Ovary (tissue), 10 donors: ENCODE data around the gene ESRRG. TPM values are rescaled to one million over a fixed set of nuclear protein-coding genes. Genes with fewer than 3 reads are reported as not detected.

Experiments used
- DNase-seq, 5 donors: peaks; one replicate each; pipeline ENCODE4 v3.0.0-alpha.2; 2019 to 2020
- H3K27ac ChIP-seq, 2 donors: fragments of 200-600 bp; one replicate each; pipeline versions ENCODE4 v1.5.1 to v1.8.0; 2019 to 2022
- H3K27me3 ChIP-seq: fragments of 200-600 bp; one replicate; pipeline ENCODE4 v1.8.0; 2022
- H3K36me3 ChIP-seq: fragments of 200-600 bp; sonication (generic); one replicate; pipeline ENCODE4 v1.5.1; 2019
- H3K4me1 ChIP-seq: one replicate; pipeline ENCODE4 v1.8.1; 2013; ENCODE audit warnings: mild to moderate bottlenecking, moderate library complexity; ENCODE audit not compliant: insufficient read depth
- H3K4me3 ChIP-seq: fragments of 200-600 bp; sonication (generic); one replicate; pipeline ENCODE4 v1.5.1; 2017
- H3K9me3 ChIP-seq, 2 donors: fragments of 200-600 bp in 1 of 2; sonication (generic) in 1 of 2; one replicate each; pipeline versions ENCODE4 v1.5.1 to v1.8.1; 2013 to 2019; ENCODE audit warnings: mild to moderate bottlenecking in 1 of 2, moderate library complexity in 1 of 2
- EP300 ChIP-seq: sonication (generic); formaldehyde crosslinking; IDR thresholded peaks from one replicate; pipeline ENCODE4 v1.6.1; 2017; ENCODE audit warnings: antibody characterized with exemption
- POLR2A ChIP-seq: fragments of 450-650 bp; IDR thresholded peaks from one replicate; pipeline ENCODE4 v1.6.1; 2017; ENCODE audit warnings: antibody characterized with exemption, mild to moderate bottlenecking, moderate library complexity
- WGBS, 3 donors: extraction: QIAGEN DNeasy Blood & Tissue Kit in 1 of 3; methylation state at CpG; one replicate each; pipeline versions ENCODE4 v1.1.5 to v1.1.7; 2013 to 2017; 5-methylcytosine and 5-hydroxymethylcytosine counted together
- intact Hi-C, 4 donors: fragments of 100-400 bp; cut with DNase I; formaldehyde crosslinking; loops; one replicate each; pipeline versions ENCODE4 v1.11.0 to v1.15.1; 2022 to 2023
- long read RNA-seq, 3 donors: library from polyadenylated mRNA in 2 of 3; unstranded in 2 of 3; transcript quantifications; one replicate each; pipeline ENCODE4 v2.0.0 and lab custom pipeline, GENCODE V29; 2021 to 2026
- polyA plus RNA-seq, 2 donors: library from polyadenylated mRNA; stranded (reverse); fragments of 200-250 nt in 1 of 2; fragments of 350-450 nt in 1 of 2; fragmentation: Illumina TruSeq in 1 of 2; extraction: RNeasy Lipid Tissue Mini Kit (QIAGEN cat#74804) in 1 of 2; gene quantifications; one replicate each; pipeline ENCODE4 v1.2.3, GENCODE V29; 2013 to 2014
- total RNA-seq, 7 donors: library from RNA; depleted of rRNA in 2 of 7; stranded (reverse); fragments of >200 nt in 2 of 7; fragmentation: NEBNext Ultra II Directional in 3 of 7; extraction: Animal tissue kit (Norgen Biotek cat#: 25700) in 3 of 7; gene quantifications; one replicate each; pipeline versions ENCODE4 v1.1.0 to v1.2.4, GENCODE V29; 2016 to 2023
- TF ChIP-seq, protein P1 (sequence below), 3 donors: fragments of 450-650 bp in 2 of 3; fragments of 200-600 bp in 1 of 3; IDR thresholded peaks; one replicate each; pipeline versions ENCODE4 v1.5.1 to v1.8.0; 2016 to 2022; ENCODE audit warnings: antibody characterized with exemption in 3 of 3, mild to moderate bottlenecking in 1 of 3
- donor health status: DM: no; HTN: no; CAD: no; lungs with moderate emphysema.
- donor health status: DM: no; HTN: no; CAD: no.
- donor health status: Bipolar disorder and iron deficiency.
- donor health status: DM: yes; HTN: yes; CAD: no.
- donor health status: DM: no; HTN: no; CAD: no.
- donor health status: DM: yes; HTN: yes; CAD: no.

ESRRG gene
- total RNA-seq (1 to 10 TPM in 5 of 7 donors, under 1 TPM in 2; 0.28 to 3.2 (median 1.3) TPM), polyA plus RNA-seq (under 1 TPM; 0.07 to 0.15 TPM)
- long read RNA-seq, donor 1, result 0 reads
- long read RNA-seq, donor 2, result 0 reads
- long read RNA-seq, donor 3, result 0 reads

- Histone ChIP-seq H3K36me3 (no peaks in the 10 kb centered on the region), H3K4me1 (no peaks in the 10 kb centered on the region), H3K9me3 (no peaks in the 10 kb centered on the region), H3K4me3 (no peak within 1 kb of the TSS), H3K27me3 (no peaks in the 10 kb centered on the region), H3K27ac (no peak within 1 kb of the TSS)
- DNase-seq, result peak in 4 of 5 donors; percentile 9 to 27 (median 20)
- WGBS, 3 donors, result 1% methylated on average over 17 of the region's 17 CpGs
- TF ChIP-seq POLR2A, result no peak
- TF ChIP-seq, protein P1, sequence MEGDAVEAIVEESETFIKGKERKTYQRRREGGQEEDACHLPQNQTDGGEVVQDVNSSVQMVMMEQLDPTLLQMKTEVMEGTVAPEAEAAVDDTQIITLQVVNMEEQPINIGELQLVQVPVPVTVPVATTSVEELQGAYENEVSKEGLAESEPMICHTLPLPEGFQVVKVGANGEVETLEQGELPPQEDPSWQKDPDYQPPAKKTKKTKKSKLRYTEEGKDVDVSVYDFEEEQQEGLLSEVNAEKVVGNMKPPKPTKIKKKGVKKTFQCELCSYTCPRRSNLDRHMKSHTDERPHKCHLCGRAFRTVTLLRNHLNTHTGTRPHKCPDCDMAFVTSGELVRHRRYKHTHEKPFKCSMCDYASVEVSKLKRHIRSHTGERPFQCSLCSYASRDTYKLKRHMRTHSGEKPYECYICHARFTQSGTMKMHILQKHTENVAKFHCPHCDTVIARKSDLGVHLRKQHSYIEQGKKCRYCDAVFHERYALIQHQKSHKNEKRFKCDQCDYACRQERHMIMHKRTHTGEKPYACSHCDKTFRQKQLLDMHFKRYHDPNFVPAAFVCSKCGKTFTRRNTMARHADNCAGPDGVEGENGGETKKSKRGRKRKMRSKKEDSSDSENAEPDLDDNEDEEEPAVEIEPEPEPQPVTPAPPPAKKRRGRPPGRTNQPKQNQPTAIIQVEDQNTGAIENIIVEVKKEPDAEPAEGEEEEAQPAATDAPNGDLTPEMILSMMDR (IDR thresholded peaks at IDR 0.05), result no peak
- TF ChIP-seq EP300, result no peak
- intact Hi-C loops, result no loop called here
Measured at GRCh38 chr1:216723274-216723780, at the start of gene ESRRG. ESRRG (minus strand) TSS chr1:216723429; CDS start chr1:216723299, 130 bp downstream.

GRCh38 chr1:216771922-216772321 lies 48.7 kb upstream of the ESRRG start:
- WGBS, 3 donors, result 52 to 69% (median 64%) methylated on average over 4 of the region's 4 CpGs
- Histone ChIP-seq H3K27ac (no peak overlapping the region), H3K4me1 (no peaks in the 10 kb centered on the region), H3K27me3 (no peaks in the 10 kb centered on the region), H3K36me3 (no peaks in the 10 kb centered on the region), H3K4me3 (no peak overlapping the region), H3K9me3 (no peaks in the 10 kb centered on the region)
- intact Hi-C loops, result no loop called here
- TF ChIP-seq, protein P1 (IDR thresholded peaks at IDR 0.05), result no peak
- TF ChIP-seq POLR2A, result no peak
- TF ChIP-seq EP300, result no peak
- DNase-seq, result no peak

DNA sequence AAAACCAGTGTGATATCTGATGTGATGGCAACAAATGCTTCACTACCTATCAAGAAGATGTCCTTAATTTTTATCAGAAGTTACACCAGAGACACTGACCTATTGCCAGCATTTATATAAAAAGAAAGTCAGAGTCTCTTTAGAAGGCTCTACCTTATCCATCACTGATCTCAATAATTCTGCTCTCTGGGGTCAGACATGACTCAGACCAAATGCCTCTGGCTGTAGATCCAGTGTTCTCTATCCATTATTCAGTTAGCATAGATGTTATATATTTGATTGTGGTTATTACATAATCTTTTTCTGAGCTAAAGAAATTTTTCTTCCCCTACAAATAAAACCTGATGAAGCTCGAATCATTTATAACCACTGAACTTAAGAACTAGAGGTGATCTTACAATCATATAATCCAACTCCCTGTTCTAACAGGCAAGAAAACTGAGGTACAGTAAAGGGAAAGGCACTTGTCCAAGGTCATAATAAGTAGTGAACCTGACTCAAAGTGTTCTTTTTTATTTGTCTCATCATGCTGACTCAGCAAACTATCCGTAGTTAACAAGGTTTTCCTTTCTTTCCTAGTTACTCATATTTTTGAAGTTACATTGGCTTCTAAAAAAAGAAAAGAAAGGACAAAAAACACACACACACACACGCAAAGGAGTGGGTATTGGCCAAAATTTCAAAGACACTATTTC lies 43.6 kb upstream of the ESRRG start:
- intact Hi-C loops, result no loop called here
- Histone ChIP-seq H3K9me3 (no peaks in the 10 kb centered on the region), H3K27ac (no peak overlapping the region), H3K4me1 (no peaks in the 10 kb centered on the region), H3K27me3 (no peaks in the 10 kb centered on the region), H3K4me3 (no peak overlapping the region), H3K36me3 (no peaks in the 10 kb centered on the region)
- DNase-seq, result no peak
- TF ChIP-seq, protein P1 (IDR thresholded peaks at IDR 0.05), result no peak
- TF ChIP-seq EP300, result no peak
- TF ChIP-seq POLR2A, result no peak
- 42 to 48% (median 42%) methylated on average over 3 of the region's 3 CpGs for WGBS, 3 donors

DNA sequence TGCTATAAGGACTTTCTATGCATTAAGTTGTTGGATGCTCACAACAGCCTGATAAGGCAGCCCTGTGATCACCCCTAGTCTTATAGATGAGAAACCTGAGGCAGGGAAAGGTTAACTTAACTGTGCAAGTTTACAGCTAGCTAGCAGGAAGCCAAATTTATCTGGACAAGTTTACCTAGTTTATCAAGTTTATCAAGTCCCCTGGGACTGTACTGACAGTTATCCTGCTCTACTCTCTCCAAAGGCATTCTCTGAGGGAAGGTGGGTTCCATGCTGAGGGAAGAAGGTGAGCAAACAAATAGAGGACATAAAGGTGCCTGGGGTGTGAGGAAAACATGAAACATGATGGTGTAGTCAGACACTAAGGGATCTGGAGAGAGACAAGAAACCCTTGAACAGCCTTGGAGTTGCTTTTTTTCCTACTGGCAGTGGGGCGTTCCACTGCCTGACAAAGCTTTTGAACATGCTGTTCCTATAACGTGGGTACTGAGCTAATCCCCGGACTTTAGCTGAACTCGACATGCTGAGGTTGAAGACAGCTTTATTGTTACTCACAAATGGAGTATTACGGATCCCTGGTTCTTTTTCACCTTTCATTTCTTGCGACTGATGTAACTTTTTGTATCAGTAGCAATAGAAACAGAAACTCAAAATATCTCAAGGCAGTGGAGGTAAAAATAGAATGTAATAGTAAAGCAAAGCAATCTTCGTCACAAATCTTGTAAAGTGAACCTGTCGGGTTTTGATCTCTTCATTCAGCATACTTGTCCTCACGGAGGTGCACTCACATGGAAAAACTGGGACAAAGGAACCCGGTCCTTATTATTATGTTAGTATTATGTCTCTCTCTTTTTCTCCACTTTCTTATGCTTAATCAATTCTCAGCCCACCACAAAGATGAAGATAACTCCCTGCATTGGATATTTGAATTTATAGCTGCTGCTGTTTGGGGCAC lies 42.4 kb upstream of the ESRRG start:
- WGBS, 3 donors, result 67 to 69% (median 67%) methylated on average over 10 of the region's 10 CpGs
- H3K27me3 ChIP-seq, result no peaks in the 10 kb centered on the region
- intact Hi-C loops, result no loop called here
- H3K27ac ChIP-seq, result no peak overlapping the region
- no peaks in the 10 kb centered on the region for H3K9me3 ChIP-seq
- no peaks in the 10 kb centered on the region for H3K4me1 ChIP-seq
- H3K36me3 ChIP-seq, result no peaks in the 10 kb centered on the region
- H3K4me3 ChIP-seq, result no peak overlapping the region
- no peak for DNase-seq
- TF ChIP-seq, protein P1 (IDR thresholded peaks at IDR 0.05), result no peak
- TF ChIP-seq POLR2A (no peak), EP300 (no peak)
